HG03571 (cell line): ENCODE measurements around the gene THAP7.

Experiments used
- ATAC-seq: cut with Tn5 transposase; IDR thresholded peaks from one replicate; pipeline ENCODE4 v1.9.1; 2021; ENCODE audit not compliant: unreplicated experiment

THAP7 gene

DNA sequence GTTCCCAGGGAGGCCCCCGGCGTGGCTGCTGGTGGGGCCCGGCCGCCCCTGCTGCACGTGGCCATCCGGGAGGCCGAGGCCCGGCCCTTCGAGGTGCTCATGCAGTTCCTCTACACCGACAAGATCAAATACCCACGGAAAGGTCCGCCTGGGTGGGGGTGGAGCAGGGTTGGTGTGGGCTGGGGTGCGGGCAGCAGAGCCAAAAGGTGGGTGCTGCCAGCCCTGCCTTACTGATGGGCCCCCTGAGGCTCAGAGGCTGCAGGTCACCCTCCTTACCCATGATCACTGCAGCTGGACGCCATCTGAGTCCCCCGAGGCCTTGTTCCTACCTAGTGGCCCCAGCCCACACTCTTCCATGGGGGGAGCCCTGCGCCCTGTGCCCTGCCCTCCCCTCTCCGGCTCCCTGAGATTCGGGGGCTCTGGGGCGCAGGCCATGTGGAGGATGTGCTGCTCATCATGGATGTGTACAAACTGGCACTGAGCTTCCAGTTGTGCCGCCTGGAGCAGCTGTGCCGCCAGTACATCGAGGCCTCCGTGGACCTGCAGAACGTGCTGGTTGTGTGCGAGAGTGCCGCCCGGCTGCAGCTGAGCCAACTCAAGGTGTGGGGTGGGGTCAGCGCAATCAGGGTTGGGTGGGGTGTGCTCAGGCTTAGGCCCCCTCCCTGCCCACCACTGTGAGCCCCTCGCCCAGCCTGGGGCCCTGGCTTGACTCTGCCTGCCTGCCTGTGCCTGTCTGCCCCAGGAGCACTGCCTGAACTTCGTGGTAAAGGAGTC lies 7.6 kb downstream of the THAP7 start:
- no peak for ATAC-seq

DNA sequence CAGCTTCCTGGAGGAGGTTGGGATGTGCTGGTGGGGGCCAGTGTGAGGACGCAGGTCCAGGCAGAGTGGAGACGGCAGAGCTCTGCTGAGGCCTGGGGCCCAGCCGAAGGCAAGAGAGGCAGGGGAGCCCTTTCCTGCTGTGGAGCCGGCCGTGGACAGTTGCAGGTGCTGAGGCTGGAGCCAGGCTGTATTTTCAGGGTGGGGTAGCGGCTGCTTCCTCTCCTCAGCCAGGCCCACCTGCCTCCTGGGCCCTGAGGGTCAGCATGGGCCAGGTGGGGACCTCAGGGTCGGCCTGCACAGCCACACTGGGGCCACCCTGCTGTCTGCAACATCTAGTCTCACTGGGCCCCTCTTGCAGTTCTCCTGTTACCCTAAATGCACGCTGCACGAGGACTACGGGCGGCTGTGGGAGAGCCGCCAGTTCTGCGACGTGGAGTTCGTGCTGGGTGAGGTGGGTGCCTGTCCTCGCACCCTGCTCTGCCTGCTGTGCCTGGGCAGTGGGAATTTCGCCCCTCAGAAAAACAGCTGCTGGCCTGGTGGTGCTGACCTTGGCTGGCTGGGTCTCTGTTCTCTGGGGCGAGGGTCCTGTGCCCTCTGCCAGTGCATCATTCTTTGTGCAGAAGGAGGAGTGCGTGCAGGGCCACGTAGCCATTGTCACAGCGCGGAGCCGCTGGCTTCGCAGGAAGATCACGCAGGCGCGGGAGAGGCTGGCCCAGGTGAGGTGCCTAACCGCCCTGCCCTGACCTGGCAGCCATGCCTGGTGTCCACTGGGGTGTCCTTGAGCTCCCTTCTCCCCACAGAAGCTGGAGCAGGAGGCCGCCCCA lies 8.4 kb downstream of the THAP7 start:
- ATAC-seq = no peak

DNA sequence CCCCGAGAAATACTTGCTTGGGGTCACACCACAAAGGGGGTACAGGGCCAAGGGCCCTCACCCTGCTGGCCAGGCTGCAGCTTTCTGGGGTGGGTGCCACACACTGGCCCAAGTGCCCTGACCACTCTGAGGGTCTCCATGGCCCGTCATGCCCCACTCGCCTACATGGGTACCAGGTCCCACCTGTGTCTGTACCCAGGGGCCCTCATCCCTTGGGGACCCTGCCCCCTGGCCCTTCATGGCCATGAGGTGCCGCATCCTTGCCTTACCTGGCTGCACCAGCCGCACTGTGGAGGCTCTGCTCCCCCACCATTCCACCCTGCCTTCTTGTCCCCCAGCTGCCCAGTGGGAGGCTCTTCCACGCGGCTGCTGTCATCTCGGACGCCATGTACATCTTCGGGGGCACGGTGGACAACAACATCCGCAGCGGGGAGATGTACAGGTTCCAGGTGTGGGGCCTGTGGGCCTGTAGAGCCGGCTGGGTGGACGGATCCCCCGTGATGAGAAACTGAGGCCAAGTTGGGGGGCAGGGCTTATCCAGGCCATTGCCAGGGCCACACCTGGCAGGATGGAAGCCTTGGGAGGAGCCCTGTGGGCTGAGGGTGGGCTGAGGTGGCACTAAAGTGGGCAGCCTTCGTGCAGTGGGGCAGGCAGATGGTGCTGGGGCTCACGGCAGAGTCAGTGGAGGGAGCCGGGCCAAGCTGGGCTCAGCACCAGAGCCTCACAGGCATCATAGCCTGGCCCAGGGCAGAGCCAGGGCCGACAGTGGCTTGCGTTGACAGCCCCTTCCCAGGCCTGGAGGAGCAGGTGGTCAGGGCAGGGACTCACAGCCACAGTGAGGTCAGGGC lies 9.2 kb downstream of the THAP7 start:
- no peak for ATAC-seq

DNA sequence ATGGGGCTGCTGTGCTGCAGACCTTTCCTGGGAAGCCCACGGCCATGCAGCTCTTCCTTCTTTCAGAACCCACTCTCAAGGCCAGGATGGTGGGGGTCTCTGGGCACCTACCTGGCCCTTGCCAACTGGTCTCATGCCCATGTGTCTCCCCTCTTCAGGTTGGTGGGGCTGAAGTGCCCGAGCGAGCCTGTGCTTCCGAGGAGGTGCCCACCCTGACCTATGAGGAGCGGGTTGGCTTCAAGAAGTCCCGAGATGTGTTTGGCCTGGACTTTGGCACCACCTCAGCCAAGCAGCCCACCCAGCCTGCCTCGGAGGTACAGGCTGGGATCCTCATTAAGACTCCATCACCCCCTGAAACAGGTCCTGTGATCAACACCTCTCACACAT lies 9.9 kb downstream of the THAP7 start:
- ATAC-seq = no peak

DNA sequence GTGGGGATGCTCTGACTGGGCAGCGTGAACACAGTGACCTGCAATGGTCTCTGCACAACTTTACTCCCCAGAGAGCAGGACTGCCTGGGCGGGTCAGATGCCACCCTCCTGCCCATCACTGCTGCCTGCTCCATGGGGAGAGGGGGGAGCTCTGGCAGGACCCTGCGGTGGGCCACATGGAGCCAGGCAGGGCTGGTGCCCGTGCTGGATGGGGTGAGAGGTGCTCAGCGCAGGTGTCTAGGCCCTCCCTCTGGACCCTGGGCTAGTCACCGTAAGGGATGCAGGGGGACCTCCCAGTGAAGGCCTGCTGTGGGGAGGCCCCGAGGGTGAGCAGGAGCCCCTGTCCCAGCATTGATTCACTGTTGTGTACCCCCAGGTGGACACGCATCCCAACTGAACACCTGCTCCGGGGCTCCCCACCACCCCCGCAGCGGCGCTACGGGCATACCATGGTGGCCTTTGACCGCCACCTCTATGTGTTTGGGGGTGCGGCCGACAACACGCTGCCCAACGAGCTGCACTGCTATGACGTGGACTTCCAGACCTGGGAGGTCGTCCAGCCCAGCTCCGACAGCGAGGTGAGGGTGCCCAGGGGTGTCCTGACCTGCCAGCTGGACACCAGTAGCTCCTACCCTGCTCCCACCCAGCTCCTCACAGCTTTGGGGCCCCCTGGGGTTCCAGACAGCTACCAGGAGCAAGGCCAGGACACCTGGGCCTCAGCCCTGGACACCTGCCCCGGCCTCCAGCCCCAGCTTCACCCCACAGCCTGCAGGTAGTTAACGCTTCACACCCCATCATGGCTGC lies 10.5 kb downstream of the THAP7 start:
- no peak for ATAC-seq

DNA sequence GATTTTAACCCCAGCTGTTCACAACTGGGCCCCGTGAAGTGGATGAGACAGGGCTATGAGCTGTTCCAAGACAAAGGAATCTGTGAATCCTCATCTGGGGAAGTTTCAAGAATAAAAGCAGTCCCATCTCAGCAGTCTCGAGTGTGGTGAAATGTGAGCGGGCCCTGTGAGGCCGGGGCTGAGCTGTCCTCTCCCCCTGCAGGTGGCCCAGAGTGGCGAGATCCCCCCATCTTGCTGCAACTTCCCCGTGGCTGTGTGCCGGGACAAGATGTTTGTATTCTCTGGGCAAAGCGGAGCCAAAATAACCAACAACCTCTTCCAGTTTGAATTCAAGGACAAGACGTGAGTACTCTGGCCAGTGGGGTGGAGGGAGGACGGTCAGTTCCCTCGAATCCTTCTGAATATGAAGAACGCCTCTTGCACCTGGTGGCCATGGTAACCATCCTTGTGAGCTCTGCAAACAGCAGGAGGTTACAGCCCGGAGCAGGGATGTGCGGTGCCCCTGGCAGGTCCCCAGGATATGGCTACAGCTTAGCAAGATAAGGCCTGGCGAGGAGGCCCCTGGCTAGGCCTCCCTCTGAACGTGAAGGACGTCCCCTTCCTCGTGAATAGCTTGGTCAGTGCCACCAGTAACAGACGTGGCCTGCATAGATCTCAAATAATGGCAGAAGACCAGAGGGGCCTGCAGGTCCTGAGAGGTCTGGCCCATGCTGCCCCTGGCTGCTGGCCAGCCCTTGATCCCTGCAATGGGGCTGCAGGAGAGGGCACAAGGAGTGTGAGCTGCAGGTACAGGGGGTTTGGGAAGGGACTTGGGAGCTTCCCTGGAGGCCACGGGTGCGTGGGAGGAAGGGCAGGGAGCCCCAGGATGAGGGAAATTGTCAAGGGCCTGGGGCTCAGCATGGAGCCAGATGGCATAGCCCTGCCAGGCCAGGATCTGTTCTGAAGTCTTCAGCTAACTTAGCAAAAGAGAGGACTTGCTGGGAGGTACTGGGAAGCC lies 11.4 kb downstream of the THAP7 start:
- no peak for ATAC-seq

DNA sequence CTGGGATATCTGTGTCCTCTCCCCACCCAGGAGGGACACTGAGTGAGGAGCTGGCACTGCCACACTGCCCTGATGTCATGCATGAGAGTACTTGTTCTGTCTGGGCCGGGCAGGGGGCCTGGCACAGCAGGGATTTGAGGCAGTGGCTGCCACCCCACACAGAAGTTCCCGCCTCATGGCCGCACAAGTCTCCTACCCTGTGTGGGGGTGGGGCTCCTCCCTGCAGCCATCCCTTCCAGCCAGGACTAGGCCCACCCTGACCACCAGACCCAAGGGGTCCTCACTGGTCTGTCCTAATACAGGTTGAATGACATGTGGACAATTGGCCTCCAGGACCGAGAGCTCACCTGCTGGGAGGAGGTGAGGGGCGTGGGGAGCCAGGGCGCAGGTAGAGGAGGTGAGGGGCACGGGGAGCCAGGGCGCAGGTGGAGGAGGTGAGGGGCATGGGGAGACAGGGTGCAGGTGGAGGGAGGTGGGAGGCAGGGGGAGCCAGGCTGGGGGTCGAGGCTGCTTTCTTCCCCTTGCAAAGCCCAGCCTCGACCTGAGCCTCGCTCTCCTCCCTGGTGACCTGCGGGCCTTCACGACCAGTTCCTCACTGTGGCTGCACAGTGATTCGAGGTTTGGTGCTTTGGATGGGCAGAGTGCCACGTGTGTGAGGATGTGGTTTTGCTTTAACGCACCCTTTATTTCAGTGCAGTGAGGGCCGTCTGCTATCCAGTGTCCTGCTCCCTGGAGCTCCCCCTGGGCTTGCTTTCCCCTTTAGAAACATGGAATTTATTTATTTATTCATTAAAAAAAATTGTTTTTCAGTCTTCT lies 12.4 kb downstream of the THAP7 start:
- ATAC-seq = no peak

DNA sequence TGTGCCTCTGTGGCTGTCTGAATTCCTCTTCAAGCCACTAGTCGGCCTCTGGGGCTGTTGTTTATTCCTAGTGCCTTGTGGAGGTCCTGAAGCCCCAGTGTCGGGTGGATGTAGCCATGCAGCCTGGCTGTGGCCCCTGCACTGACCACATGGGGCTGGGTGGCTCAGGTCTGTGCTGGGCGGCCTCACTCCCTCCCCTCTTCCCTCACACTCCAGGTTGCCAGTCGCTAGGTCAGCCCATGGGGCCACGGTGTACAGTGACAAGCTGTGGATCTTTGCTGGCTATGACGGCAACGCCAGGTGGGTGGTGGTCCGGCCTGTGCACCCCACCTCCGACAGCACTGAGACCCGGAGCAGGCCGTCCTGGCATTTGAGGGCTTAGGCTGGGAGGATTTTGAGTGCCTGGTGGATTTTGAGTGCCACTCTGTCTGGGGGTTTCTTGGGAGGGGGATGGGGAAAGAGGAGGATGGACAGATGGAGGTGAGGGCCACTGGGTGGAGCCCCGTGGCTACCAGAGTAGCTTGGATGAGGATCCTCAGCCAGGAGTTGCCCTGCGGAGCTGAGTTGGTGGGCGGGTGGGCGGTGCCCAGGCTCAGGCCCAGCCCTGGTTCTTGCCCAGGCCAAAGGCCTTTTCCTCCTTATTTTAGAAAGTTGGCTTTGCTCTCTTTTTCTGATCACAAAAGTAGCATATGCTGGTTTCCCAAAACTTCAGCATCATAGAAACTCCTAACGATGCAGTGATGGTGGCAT lies 13.2 kb downstream of the THAP7 start:
- no peak for ATAC-seq

DNA sequence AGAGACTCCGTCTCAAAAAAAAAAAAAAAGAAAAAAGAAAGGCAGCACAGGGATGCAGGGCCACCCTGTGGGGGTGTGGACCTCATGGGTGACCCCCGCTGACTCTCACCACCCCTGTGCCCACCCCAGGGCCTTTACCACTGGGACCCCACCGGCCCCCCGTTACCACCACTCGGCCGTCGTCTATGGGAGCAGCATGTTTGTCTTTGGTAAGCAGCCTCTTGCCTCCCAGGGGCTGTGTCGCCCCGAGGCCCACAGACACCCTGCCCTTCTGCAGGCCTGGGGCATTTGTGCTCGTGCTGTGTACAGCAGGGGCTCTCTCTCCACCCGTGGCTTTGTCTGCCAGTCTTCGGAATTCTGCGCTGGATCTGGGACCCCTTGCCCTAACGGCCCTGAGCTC lies 14.5 kb downstream of the THAP7 start:
- ATAC-seq = no peak

DNA sequence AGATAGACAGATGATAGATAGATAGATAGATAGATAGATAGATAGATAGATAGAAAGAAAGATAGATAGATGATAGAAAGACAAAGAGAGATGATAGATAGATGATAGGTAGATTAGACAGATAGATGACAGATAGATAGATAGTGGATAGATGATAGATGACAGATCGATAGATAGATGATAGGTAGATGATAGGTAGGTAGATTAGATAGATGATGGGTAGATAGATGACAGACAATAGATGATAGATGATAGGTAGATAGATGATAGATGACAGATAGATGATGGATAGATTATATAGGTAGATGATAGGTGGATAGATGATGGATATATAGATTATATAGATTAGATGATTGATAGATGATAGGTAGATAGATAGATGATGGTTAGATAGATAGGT lies 15.6 kb downstream of the THAP7 start:
- no peak for ATAC-seq

DNA sequence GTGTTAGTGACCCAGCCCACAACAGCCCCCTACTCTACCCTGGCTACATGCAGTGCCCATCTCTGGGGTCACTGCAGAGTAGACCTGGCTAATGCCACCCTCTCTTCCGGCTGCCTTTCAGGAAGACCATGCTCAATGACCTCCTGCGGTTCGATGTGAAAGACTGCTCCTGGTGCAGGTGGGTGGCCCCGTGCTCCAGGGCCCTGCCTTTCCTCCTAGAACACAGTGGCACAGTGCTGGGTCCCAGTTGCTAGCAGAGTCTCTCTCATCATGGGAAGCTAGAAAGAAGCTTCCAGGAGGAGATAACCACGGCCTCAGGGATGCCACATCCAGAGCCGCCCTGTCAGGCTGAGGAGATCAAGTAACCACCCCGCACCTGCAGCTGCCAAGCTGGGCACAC lies 16.2 kb downstream of the THAP7 start:
- no peak for ATAC-seq

DNA sequence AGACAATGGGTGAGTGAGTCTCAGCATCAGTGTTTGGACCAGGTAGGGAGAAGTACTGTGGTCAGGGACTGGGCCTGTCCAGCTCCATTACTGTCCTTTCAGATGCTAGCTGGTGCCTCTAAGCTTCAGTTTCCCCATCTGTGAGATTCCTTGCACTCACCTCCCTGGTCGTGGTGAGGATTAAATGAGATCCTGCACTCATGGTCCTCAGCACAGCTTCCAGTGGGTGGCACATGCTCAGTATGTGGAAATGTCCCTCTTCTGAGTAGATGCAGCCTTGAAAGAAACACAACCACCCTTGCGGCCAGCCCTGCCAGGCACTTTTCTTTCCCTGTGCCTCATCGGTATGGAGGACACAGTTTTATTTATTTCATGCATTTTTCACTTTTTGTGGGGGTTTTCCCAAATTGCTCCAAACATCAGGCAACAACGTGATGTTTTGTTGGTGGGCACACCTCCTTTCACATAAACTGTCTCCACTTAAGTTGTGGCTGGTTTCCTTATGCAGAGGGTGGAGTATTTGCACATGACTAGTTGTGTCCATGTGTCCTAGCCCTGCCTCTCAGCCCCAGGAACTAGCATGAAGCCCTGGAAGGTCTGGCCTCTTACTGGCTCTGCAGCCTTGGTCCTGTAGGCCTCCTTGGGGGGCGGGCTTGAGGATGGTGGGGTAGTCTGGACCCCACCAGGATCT lies 18.7 kb downstream of the THAP7 start:
- ATAC-seq = no peak

DNA sequence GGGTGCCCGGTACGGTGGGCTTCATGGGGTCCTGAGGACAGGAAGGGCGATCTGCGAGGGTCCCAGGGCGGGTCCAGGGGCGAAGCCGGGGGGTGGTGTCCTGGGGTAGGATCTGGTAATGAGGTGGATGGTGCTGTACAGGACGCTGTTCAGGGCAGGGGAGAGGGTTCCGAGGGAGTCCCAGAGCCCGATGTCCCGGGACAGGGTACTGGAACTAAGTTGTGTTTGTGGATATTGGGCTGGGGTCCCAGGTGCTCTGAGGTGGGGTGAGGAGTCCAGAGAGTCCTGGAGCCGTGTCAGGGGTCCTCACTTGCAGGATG lies 19.4 kb downstream of the THAP7 start:
- no peak for ATAC-seq

DNA sequence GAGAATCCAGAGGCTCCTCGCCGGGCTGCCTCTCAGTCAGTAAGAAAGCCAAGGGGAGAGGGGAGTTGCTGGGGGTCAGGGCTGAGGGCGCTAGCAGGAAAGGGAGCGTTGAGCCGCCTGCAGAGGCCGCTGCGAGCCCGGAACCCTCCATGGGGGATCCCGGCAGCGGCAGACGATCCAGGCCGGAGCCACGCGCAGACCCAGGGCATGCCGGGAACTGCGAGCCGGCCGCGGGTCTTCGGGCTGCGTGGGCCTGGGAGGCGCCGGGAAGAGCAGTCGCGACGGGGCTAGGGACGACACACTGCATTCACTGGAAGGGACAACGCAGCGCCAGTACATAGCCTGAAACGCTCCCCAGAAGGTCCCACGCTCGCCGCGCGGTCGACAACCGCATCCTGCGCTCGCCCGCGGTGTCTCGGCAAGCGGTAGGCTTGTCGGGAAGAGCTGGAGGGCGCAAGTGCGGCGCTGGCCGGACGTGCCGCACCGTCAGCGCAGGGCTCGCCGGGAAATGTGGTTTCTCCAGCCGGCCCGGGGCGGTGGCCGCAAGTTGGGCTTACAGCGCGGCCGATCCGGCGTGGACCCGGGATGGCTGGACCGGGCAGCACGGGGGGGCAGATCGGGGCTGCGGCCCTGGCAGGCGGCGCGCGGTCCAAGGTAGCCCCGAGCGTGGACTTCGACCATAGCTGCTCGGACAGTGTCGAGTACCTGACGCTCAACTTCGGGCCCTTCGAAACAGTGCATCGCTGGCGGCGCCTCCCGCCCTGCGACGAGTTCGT lies 19.9 kb downstream of the THAP7 start, which contains the start of gene LZTR1:
Gene LZTR1, plus strand, starts transcription at position 511 of the 776 bp plus-strand sequence. Its CDS starts 75 bp downstream, at position 586.
- ATAC-seq = peak; percentile 72

DNA sequence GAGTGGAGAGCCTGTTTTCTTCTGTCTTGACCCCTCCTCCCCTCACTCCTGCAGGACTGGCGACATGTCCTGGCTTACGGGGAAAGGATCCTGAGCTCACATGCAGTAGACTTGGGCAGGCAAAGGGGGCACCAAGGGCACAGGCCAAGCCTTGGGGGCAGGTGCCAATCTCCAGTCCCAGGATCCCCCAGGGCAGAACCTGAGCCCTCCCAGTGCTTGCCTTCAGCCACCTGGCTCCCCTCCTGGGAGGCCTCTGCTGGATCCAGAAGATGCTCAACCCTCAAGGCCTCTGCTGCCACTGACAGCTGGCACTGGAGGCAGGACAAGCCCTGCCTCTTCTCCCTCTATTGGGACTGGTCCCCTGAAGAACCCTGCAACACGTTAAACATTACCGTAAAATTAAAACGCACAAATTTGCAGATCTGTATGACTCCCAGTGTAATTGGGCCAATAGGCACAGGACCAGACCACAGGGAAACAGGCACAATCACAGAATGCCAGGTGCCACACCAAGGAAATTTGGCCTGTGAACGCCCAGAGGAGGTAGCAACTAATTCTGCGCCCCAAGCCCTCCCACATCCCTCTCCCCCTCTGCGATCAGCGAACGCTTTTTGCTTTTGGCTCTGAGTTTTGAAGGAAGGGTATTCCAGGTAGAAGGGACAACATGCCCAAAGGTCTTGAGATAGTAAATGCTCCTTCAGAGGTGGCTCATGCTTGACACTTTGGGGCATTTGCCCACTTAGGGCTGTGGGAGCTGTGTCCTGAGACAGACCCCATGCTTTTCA lies 20.8 kb downstream of the THAP7 start:
- ATAC-seq = no peak

DNA sequence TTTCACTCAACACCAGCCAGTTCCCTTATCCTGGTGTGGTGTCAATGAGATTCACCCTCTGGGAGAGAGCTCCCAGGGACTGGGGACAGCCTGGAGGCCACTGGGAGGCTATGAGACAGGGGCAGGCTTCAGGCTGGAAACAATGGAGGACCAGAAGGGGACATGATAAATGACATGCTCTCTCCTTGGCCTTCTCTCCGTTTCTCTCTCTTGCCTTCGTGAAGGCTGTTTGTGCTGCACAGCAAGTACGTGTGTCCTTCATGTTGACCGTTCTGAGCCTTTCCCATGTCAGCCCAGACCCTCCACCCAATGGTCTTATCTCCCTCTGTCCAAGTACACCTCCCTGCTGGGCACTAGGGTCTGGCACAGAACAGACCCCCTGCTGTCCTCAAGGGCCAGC lies 21.4 kb downstream of the THAP7 start:
- no peak for ATAC-seq
